GM12872 (cell line): ENCODE measurements around the gene PRKCE.

Experiments
- TF ChIP-seq, protein P1 (sequence below): IDR thresholded peaks from 3 replicates; pipeline ENCODE4 v1.5.1; 2011; ENCODE audit warnings: low read depth, mild to moderate bottlenecking, low read length, moderate library complexity; ENCODE audit not compliant: insufficient read depth

The PRKCE gene

DNA sequence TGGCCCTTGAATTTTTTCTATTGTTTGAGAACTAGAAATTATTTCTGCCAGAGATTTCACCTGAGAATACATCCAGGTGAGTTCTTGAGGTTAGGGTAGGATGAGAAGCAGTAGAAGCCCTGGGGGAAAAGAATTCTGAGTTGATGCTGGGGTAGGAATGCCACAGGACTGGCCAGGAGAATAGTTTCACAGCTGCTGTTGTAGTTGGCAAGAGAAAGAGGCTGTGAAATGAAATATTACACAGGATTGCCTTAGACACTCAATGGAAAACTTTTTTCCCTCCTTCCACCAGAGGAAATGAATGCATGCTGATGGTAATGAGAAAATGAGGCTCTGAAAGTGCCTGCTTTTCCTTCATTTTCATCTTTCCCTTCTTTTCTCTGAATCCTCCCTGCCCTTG, 54.6 kb downstream of the PRKCE start:
- TF ChIP-seq, protein P1, sequence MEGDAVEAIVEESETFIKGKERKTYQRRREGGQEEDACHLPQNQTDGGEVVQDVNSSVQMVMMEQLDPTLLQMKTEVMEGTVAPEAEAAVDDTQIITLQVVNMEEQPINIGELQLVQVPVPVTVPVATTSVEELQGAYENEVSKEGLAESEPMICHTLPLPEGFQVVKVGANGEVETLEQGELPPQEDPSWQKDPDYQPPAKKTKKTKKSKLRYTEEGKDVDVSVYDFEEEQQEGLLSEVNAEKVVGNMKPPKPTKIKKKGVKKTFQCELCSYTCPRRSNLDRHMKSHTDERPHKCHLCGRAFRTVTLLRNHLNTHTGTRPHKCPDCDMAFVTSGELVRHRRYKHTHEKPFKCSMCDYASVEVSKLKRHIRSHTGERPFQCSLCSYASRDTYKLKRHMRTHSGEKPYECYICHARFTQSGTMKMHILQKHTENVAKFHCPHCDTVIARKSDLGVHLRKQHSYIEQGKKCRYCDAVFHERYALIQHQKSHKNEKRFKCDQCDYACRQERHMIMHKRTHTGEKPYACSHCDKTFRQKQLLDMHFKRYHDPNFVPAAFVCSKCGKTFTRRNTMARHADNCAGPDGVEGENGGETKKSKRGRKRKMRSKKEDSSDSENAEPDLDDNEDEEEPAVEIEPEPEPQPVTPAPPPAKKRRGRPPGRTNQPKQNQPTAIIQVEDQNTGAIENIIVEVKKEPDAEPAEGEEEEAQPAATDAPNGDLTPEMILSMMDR: no peak

DNA sequence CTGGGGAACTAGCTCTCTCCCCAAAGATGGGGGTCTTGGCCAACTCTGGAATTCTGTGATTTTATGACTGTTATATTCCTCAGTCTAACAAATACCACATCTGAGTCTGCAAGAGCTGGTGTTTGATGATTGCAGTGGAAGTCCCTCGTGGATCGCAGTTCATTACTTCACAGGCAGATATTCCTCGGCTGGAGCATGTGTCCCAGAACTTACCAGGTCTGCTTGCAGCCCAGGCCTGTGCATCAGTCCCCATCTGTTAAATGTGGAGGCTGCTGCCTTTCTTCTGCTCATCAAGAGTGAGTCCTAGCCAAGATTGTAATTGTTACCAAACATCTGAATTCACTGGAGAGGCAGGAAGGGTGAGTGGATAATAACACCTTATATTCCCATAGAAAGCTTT, 55.5 kb downstream of the PRKCE start:
- TF ChIP-seq, protein P1: no peak

DNA sequence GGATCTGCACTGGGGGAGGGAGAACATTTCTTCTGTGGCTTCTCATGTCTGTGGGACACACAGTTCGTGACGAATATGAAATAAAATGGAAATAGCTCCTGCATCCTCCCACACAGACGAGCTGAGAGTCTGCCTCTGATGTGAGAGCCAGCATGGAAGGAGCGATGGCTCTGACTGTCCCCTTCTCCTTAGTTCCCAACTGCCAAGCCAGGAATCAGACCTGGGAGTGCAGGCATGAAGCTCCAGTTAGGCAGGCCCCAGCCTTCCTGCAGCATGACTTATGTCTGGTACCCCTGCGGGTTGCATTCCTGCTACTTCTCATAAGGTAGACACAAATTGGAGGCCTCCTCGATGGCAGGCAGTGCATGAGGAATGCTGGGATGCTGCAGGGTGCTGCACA, 56.2 kb downstream of the PRKCE start:
- TF ChIP-seq, protein P1: no peak

- TF ChIP-seq, protein P1: no peak
Measured at GRCh38 chr2:45708501-45708900, 57.0 kb downstream of the PRKCE start.

GRCh38 chr2:45709137-45709536, 57.7 kb downstream of the PRKCE start:
- TF ChIP-seq, protein P1: no peak

DNA sequence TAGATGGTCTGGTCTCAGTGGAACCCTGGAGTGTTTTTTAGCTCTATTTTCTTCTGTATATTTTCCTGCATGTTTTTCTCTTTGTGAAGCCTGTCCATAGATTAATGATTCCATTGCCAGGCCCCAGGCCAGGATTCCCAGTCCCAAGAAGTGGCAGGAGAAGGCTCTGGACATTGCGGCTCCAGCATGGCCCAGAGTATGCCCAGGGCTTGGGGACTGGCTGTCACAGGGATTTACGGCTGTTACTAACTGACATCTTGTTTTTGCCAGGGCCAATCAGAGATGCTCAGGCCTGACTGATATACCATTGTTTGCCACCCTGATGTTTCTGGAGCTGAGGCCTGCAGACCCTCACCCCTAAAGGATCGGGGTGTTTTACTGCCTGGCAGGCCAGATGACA, 59.0 kb downstream of the PRKCE start:
- TF ChIP-seq, protein P1: no peak

GRCh38 chr2:45711224-45711623, 59.7 kb downstream of the PRKCE start:
- TF ChIP-seq, protein P1: no peak

GRCh38 chr2:45712570-45712969, 61.1 kb downstream of the PRKCE start:
- TF ChIP-seq, protein P1: no peak
